Hematopoietic multipotent progenitor cell treated with erythropoietin and hydrocortisone succinate and interleukin-3 and kit ligand, for 6 days (in vitro differentiated cells): ENCODE measurements around the gene MACC1.
A peak's percentile ranks its signal among the peaks of the same experiment; 100 is the strongest.

ENCODE experiments used
- DNase-seq: peaks from one replicate; pipeline ENCODE4 v3.0.0-alpha.2; 2015

Gene MACC1

GRCh38 chr7:20217193-20217948 is at the start of gene MACC1:
Gene MACC1 (minus strand): TSS chr7:20217384. CDS start chr7:20161862, 55,522 bp downstream.
- peak; percentile 95 for DNase-seq

- no peak for DNase-seq
Observed at GRCh38 chr7:20264623-20265022, 47.4 kb upstream of the MACC1 start.

GRCh38 chr7:20260223-20260622 is 43.0 kb upstream of the MACC1 start:
- no peak for DNase-seq

- no peak for DNase-seq
Observed at GRCh38 chr7:20257212-20257611, 40.0 kb upstream of the MACC1 start.

GRCh38 chr7:20249920-20250319 is 32.7 kb upstream of the MACC1 start:
- no peak for DNase-seq

- DNase-seq = no peak
Observed at GRCh38 chr7:20249376-20249775, 32.2 kb upstream of the MACC1 start.

- DNase-seq = no peak
Observed at GRCh38 chr7:20246236-20246635, 29.1 kb upstream of the MACC1 start.

- DNase-seq = no peak
Observed at GRCh38 chr7:20244334-20245120, 27.3 kb upstream of the MACC1 start.

GRCh38 chr7:20241911-20242261 is 24.7 kb upstream of the MACC1 start:
- no peak for DNase-seq

GRCh38 chr7:20241194-20241910 is 24.2 kb upstream of the MACC1 start:
- DNase-seq = no peak

GRCh38 chr7:20240080-20240926 is 23.1 kb upstream of the MACC1 start:
- DNase-seq = no peak

GRCh38 chr7:20238754-20239324 is 21.7 kb upstream of the MACC1 start:
- peak; percentile 71 for DNase-seq

- DNase-seq = no peak
Observed at GRCh38 chr7:20238194-20238753, 21.1 kb upstream of the MACC1 start.

GRCh38 chr7:20237464-20238193 is 20.4 kb upstream of the MACC1 start:
- no peak for DNase-seq

- no peak for DNase-seq
Observed at GRCh38 chr7:20236790-20237189, 19.6 kb upstream of the MACC1 start.

- DNase-seq = no peak
Observed at GRCh38 chr7:20236043-20236442, 18.9 kb upstream of the MACC1 start.

GRCh38 chr7:20235288-20235687 is 18.1 kb upstream of the MACC1 start:
- no peak for DNase-seq

- no peak for DNase-seq
Observed at GRCh38 chr7:20233362-20233761, 16.2 kb upstream of the MACC1 start.

GRCh38 chr7:20232848-20233247 is 15.7 kb upstream of the MACC1 start:
- no peak for DNase-seq

- DNase-seq = no peak
Observed at GRCh38 chr7:20229646-20230500, 12.7 kb upstream of the MACC1 start.
